Superior temporal gyrus (tissue), 1 donor: Measurements from ENCODE around the gene UNC13C.

ENCODE experiments used
- DNase-seq: peaks from one replicate; pipeline ENCODE4 v3.0.0-alpha.2; 2016; ENCODE audit errors: extremely low spot score

The UNC13C gene

DNA sequence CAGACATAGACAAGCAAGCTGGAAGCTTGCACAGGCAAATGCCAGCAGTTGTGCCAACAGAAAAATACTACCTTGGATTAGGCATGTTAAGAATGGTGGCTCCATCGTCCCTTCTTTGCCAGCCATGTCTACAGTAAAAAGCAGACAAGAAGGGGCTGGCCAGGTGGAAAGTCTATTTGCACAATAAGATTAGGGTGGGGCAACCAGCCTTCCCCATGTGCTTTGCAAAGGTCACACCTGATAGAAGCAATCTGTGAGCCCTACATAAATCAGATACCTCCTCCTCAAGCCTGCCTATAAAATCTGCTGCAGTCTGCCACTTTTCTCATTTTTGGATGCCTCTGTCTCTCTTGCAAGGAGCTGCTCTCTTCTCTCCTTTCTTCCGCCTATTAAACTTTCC, 662.6 kb downstream of the UNC13C start:
- no peak for DNase-seq

DNA sequence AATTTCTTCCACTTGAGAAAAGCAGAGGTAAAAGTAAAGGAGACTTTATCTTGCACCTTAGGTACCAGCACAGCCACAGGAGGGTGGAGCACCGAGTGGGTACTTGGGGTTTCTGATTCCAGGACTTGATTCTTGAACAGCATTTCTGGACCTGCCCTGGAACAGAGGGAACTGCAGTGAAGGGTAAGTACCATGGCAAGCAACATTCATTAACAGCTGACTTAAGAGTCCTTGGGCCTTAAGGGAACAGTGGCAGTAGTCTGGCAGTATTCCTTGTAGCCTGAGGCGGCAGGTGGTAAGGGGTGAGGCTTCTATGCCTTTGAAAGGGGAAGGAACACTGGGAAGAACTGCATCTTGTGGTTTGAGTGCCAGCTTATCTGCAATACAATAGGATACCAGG, 666.6 kb downstream of the UNC13C start:
- no peak for DNase-seq

DNA sequence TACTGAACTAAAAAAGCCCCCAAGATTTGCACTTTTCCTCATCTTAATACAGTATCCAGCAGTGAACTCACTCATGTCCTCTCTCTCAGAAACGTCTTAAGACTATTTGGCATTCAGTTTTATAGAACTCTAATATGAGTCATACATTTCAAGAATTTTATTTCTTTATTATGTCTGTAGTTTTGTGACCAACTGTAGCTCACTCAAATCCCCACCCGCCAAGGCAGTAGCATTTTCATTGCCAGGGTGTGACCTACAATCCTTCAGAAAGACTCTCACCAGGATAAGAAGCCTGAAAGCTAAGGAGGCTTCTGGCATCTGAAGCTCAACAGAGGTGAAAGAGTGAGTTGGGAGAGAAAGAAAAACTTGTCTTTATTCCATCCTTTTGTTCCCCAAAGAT, 681.4 kb downstream of the UNC13C start:
- no peak for DNase-seq

DNA sequence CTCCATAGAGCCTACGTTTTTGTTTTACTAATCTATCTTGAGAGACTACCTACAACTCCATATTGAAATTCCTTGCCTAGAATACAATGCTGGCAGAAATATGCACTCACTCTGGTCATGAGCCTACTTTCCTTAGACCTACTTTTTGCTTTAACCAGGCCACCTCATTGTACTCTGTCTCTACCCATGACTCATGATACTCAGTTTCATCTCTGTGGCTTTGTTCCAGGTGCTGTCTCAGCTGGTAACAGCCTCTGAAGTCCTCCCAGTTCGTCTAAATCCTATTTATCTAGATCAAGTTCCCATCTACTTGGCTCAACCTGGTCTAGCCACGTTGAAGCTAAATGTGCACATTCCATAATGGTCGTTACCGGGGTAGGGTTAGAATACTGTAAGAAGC, 682.1 kb downstream of the UNC13C start:
- DNase-seq, result no peak

DNA sequence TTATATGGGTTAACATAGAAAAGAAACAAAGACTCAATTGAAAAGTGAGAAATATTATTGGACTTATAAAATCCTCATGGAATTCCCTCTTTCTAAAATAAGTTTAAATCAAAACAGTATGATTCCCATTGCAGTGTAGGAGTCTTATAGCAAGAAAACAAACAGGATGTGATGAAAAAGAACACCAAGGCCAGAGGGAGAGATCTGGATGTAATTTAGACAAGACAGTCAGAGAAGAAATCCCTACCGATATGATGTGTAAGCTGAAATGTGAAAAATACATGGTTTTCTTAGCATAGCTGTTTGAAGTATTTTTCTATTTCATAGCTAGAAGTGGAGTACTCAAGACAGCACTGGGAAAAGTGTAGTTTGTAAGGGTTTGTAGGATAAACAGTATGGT, 697.0 kb downstream of the UNC13C start:
- DNase-seq, result no peak

DNA sequence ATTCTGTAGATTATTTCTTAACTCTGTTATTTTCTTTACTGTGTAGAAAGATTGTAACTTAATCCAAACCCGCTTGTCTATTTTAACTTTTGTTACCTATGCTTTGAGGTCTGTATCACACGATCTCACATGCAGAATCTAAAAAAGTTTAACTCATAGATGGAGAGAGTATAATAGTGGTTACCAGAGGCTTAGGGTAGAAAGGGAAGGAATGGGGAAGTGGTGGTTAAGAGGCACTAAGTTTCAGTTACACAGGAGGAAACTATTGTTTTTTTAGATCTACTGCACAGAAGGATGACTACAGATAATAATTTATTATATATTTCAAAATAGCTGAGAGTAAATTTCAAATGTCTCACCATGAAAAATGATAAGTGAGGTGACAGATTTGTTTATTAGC, 703.3 kb downstream of the UNC13C start:
- DNase-seq, result no peak
